Muscle of back (tissue), 11 donors: ENCODE measurements around the gene KIFC3. TPM values are rescaled to one million over a fixed set of nuclear protein-coding genes. Genes with fewer than 3 reads are reported as not detected.
"Not testable (repeated sequence)": the region's sequence is repeated elsewhere in the genome, so short reads cannot be mapped to it uniquely, and the experiment has no call there.

Source experiments
- DNase-seq, 3 donors: peaks; one replicate each; pipeline versions ENCODE4 v3.0.0 to v3.0.0-alpha.2; 2013
- polyA plus RNA-seq, 10 donors: library from polyadenylated mRNA; unstranded; fragments of 120-200 nt; gene quantifications; one replicate each; pipeline ENCODE4 v1.2.1, GENCODE V29; 2013; ENCODE audit not compliant: insufficient read length in 10 of 10

Gene KIFC3
- polyA plus RNA-seq, 10 donors = 9.6 to 22.0 (median 13.9) TPM

DNA sequence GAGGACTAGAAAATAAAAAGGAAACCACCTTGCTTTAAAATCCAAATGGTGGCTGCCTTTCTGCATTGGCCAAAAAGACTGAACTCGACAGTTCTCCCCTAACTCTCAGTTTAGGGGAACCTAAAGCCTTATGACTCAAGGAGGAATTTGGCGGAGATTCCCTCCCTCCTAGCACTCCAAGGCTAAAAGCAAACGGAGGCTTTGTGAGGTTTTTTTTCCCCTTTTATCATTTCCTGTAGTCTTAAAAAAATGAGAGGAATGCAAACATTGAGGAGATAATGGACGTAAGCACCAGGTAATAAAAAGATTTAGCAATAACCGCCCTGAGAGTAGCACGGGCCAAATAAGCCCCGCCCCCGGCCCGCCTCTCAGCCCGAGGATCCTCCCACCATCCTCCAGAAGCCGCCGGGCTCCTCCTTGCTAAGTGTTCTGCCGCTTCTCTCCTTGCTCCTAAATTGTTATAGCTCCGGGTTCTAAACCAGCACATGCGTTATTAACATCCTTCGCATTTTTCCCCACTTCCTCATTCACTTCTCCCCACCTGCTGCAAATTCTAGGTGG lies 5.8 kb upstream of the KIFC3 start:
- peak in 2 of 3 donors; percentile 74 to 82 for DNase-seq

DNA sequence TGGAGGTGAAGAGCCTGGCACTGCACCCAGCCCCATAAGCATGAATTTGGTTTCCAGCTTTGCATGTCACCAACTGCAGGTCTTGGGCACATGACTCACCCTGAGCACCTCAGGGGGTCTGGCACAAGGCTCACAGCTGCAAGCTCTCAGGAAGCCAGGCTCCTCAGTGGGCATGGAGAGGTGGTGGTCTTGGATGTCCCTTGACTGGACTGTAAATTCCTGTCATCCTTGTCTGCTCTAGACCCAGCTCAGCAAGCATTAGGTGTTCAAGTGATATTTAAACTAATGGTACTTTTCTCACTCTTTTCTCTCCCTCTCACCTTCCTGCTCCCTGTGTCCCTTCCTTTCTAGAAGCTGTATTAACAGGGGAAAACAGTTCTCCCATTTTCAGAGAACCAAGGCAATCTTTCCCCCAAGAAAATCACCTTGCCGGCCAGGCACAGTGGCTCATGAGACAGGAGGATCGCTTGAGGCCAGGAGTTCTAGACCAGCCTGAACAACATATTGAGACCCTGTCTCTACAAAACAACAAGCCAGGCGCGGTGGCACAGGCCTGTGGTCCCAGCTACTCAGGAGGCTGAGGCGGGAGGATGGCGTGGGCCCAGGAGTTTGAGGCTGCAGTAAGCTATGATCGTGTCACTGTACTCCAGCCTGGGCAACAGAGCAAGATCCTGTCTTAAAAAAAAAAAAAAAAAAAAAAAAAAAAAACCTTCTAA lies 5.1 kb upstream of the KIFC3 start:
- no peak for DNase-seq

DNA sequence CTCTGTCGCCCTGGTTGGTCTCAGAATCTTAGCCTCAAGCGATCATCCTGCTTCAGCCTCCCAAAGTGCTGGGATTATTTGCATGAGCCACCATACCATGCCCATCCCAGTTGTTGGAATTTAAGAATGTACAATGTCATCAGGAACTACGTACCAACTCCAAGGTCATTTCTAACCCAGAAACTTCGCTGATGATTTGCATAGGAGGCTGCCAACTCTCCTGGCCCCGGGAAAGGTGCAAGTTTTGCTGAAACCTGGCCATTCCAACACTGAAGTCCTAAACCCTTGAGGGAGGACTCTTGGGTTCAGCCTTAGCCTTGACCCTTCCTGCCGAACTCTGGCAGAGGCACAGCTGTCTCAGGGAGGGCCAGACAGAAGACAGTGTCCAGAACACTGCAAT lies 2.9 kb upstream of the KIFC3 start:
- DNase-seq = no peak

DNA sequence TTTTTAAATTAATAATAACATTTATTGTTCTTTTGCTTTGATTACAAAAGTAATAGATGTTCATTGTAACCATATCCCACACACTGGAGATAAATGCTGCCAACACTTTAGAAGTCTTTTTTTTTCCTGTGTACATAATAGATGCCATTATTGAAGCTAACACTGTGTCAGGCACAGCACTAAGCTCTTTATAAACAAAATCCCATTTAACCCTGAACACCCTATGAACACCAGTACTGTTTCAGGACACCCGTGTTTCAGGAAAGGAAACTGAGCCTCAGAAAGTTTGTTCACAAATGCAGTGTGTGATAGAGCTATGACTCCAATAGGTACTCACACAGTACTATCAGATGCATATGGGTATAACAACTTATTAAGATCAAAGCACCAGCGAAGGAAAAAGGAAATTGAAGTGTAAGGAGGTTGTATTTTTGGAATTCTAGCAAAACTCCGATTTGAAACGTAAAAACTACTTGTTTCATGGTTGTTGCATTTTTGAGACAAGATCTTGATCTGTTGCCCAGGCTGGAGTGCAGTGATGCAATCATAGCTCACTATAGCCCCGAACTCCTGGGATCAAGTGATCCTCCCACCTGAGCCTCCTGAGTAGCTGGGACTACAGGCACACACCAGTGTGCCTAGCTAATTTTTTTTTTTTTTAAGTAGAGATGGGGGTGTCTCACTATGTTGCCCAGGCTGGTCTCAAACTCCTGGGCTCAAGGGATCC lies 2.0 kb upstream of the KIFC3 start:
- no peak for DNase-seq

DNA sequence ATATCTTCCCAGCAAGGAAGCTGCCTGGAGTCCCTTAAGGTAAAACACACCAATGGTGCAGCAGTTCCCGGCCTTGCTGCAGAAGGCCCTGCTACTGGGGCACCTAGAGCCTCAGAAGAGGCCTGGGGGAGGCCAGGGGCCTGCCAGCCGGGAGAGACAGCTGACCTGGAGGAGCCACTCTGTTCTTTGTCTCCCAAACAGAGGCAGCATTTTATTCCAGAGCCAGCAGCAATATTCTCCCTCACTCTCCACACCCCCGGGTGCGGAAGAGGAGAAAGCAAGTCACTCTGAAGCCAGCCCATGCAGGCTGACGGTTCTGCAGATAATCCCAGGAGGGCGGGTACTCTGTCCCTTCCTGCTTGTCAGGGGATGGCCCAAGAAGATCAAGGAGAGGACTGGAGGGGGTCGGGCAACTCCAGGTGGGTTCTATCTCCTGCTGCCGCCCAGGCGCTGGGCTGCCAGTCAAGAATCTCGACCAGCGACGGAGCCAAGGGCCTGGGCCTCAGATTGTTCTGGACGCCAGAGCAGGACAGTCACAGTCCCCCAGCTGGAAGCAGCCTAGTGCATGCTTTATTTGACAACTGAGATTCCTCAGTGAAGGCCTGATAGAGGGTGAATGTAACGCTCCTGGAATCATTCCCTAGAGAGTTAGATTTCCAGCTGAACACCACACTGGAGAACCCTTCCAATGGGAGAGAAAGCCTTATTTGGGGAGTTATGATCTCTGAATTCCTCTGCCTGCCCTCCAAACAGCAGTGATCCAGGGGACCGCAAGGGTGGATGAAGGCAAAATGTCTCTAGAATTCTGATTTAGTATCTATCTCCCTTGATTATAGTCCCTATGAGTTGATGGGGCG lies 1.1 kb upstream of the KIFC3 start:
- no peak for DNase-seq

DNA sequence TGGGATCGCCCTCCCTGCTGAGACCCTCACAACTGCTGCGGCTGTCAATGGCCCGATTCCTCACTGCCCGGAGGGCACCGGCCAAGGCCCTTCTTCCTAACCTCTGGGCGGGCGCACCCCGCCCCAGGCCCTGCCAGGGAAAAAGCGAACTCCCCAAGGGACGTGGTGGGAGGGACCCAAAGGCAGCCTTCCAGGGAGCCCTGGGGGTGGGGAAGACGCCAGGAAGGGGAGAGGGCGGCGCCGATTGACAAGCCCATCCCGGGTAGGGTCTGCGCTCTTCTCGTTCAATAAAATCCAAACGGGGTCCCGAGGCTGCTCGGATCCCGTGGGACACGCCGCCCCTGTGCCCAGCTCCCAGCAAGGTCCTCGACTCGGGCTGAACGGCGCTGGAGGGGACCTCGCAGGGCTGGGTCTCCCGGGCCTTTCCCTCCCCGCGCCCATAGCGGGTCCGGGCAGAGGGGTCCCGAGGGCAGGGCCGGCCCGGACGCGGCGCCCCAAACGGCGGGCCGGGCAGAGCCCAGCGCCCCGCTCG lies 416 bp downstream of the KIFC3 start:
- DNase-seq = no peak

DNA sequence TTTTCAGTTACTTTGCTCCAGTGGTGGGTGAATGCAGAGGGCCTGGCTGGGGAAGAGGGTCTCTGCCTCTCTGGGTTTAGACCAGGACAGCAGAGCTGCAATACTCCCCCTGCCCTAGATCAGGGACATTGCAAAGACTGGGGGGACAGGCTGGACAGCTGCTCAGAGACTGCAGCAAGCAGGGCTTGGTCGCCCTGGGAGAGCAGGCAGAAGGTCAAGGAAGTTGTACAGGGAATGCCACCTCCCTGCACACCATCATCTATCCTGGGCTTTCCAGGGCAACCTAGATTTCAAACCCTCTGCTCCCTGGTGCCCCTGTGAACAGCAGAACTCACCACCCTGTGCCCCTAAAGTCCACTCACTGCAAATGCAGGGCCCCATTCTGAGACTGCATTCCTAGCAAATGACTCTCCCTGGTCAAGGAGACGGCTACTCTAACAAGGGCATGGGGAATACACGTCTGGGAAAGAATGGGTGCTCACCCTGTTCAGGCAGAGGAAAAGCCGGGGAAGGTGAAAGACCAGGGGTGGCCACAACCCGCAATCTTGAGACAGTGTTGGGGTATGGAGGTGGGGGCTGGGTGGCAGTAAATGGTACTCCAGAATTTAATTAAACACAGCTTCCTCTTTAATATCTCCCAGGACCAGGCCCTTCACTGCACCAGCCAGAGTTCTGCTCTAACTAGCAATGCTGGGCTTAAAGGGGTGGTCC lies 1.0 kb downstream of the KIFC3 start:
- no peak for DNase-seq

DNA sequence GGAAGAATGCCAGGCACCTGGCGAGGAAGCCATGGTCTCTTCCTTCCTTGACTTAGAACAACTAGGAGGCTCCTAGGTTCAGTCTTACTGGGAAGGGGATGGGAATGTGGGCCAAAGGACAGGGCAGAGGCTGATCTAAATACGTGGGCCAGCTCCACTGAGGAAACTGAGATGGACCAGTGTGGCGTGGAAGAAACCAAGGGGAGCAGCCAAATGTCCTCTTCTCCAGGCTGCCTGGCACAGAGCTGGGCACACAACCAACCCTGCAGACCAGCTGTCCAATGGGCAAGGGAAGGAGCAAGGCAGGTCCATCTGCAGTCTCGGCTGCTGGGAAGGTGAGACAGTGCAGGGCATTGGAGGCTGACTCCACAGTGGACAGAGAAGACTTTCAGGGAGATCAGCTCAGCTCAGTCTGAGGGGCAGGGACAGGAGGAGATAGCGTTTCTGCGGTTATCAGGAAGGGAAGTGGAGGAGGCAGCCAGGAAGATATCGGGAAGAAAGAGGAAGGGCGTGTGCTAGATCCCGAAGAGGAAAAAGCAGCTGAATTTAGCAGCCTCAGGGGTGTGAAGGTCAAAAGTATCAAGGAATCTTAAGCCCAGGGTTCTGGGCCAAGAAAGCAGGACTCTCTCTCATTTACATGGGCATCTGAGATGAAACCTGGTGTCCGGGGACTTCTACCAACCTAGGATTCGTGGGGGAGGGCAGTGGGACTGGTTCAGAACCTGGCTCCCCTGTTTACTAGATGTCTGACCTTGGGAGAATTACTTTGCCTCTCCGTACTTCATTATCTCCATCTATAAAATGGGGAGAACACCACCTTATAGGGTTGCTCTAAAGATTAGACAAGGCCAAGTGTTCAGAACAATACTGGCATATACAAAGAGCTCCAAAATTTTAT lies 1.8 kb downstream of the KIFC3 start:
- no peak for DNase-seq

DNA sequence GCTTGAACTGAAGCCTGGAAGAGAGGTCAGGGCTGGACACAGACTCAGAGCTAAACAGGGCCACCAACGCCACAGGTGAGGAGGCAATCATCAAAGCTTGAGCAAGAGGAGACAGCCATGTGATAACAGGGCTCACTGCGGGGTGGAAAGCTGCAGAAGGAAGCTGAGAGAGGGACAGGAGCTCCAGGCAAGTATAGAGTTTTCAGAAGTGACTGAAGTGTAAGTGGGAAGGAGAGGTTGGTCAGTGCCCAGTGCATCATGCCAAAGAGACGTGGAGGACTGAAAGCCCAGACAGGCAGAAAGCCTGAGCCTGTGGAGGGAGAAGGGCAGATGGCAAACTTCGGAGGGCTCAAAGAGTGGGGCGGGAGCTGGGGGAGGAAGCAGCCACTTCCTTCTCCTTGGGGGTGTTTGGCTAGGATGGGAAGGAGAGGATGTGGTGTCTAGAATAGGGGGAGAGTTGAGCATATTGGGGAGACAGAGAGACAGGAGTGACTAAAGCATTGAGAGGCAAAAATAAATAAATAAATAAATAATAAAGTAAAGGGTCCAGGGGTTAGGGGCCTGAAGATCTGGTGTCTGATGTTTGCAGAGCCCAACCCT lies 2.6 kb downstream of the KIFC3 start:
- DNase-seq = no peak

DNA sequence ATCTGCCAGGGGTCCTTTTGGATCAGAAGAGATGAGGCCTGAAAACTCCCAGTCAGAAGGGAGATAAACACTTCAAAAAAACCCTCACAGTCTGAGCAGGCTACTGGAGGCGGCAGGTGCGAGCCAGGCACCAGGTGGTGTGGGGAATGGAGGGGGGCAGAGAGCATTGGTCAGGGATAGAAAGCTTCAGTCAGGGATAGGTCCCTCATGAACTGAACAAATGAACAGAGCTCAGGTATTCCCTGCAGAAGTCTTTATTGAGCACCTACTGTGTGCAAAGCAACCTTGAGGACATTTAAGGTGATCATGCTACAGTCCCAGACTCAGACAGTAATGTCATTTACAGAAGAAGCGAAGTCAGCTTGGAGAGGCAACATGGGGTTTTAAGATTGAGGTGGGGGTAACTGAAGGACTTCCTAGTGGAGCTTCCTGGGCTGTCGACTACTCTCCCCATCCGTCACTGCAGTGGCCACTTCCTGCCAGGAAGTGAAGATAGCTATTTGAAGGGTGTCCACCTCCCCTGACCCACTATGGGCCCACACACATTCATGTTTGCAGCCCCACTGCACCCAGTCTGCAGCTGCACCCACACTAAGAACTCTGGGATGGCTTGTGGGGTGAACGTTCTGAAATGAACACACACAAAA lies 3.2 kb downstream of the KIFC3 start:
- no peak for DNase-seq

DNA sequence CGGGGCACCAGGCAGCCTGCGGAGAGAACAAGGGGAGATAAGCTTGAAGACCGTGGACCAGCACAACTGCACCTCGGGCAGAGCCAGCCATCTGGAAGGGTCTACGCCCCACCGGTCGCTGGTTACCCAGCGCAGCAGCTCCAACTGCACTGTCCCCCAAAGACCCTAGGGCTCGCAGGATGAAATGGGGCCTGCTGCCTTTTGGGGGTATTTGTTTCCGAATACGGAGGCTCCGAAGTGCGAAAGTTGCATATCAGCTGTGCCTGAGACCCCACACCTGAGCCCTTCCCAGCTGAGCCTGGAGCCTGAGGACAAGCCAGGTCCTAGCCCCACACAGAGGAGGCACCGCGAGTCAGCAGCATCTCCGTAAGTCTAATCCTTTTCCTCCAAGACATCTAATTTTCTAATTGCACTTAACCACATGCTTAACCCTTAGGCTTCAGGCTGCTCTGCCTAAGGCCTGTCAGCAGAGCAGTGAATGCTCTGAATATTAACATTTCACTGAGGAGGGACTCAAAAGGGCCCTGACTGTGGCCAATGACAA lies 4.0 kb downstream of the KIFC3 start:
- no peak for DNase-seq

DNA sequence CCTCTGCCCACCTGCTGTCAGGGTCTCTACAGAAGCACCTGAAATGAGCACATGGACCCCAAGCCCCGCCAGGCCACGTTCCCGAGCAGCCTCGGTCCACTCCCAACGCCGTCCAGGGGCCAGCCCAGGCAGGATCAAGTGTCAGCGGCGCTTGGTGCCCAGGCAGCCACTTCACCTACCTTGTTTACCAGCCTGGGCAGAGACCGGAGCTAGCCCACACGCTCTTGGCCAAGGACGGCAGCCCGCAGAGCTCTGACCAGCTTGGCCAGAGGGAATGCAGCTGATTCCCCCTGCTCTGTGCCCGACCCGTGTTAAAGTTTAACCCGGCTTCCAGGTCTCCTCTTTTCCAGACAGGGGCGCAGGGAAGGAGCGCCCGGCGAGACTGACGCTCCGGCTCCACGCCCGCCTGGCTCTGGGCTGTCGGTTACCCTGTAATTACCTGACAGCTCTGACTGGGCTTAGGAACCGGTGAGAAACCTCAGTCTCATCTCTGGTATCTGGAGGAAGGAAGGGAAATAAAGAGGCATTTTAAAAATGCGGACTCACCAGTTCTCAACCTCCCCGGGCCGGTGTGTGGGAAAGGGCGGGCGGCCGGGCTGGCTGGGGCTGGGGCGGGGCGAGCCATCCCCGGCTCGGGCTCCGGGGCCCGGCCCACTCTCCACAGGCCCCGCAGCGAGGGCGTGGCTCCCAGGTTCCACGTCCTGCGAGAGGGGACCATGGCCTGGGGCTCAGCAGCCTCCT lies 4.6 kb downstream of the KIFC3 start:
- no peak for DNase-seq

DNA sequence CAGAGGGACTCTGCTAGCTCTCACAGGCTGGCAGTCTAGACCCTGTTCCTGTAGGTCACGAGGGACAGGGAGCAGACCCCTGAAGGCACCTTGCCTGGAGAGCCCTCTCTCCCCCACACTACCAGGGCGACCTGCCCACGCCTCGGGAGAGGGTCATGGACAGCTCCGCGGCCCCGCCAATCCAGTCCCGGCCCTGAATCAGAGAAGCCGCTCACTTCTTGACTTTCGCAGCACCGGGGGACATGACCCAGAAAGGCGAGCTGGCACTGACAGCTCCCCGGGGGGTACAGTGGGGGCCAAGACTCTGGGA lies 5.1 kb downstream of the KIFC3 start:
- no peak for DNase-seq

DNA sequence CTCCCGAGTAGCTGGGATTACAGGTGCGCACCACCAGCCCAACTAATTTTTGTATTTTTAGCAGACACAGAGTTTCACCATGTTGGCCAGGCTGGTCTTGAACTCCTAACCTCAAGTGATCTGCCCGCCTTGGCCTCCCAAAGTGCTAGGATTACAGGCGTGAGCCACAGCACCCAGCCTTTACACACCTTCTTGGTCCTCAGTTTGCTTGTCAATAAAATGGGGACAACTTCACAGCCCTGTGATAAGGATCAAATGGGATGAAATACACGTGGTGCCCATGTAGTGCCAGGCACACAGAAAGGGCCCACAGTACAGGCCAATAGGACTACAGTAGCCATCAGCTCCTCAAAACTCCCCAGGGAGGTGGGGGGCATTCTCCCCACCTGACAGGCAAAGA lies 6.3 kb downstream of the KIFC3 start:
- DNase-seq = not testable (repeated sequence)

DNA sequence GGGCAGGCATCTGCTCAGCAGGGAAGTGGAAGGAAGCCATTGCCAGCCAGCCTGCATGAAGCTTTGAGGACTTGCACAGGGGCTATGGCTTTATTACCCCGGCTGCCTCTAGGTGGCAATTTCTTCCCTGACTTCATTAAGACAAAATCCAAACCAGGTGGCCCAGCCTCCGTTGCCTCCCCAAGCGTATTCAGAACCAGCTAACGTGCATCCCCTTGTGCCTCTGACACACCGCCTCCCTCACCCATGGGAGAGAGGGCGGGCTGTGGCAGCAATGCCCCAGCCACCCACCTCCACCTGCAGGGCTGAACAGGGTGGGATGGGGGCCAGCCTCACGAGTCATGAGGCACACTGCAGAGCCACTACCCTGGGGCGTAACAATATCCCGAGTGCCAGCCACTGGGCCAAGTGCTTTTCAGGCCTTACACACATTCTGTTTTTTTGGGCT lies 6.8 kb downstream of the KIFC3 start:
- DNase-seq = no peak

DNA sequence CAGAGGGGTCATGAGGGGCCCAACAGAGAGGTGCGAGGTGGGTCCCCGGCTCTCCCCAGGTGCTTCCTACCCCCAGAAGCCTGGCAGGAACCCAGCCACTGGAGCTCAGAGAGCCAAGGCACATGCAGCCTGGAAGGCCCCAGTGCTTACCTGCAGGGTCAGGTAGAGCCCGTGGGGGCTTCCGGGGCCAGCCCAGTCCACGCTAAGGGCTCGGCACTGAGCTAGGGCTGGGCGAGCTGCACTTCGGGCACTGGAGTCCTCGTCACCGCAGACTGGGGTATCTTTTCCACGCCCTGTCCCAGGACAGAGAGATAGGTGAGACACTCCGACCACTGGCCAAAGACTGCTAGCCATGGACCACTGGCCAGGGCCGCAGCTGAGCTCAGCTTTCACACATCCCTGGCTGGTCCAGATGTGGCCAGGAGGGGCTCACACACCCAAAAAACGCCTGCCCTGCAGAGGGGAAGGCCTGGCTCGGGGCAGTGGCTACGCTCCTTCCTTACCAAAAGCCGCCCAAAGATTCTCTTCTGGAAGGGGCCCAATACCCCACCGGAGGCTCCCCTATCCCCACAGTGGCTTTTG lies 7.4 kb downstream of the KIFC3 start:
- no peak for DNase-seq

DNA sequence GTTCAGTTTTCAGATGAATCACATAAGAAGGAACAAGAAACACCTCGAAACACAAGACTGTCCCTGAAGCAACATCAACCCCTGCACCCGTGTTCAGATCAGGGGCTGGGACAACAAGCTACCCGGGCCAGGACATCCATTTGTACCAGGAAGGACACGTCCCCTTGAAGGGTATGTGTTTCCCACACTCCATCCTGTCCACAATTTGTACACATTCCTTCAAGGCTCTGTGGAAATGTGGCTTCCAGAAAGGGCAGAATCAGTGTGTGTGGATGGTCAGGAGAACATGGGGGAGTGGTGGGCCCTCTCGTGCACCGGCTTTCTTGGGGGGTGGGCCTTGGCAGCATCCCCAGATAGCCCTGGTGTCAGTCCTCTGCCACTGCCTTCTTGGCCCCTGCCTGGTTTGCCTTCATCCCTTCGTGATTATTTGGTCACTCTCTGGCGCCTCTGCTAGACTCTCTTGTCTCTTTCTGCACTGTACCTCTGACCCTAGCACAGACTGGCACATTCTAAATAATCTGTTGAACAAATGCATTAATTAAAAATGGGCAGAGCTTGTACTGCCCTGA lies 10.3 kb downstream of the KIFC3 start:
- DNase-seq = no peak
